Stomach smooth muscle (tissue), 2 donors: ENCODE results near the gene SLC25A19.
A peak's percentile ranks its signal among the peaks of the same experiment; 100 is the strongest.

Source experiments
- H3K27ac ChIP-seq: one replicate; pipeline ENCODE4 v1.7.0; 2013; ENCODE audit warnings: mild to moderate bottlenecking, low read length, inconsistent platforms
- H3K27me3 ChIP-seq, 2 donors: one replicate each; pipeline ENCODE4 v1.7.0; 2013; ENCODE audit warnings: low read length in 2 of 2; ENCODE audit not compliant: insufficient read depth in 2 of 2, control insufficient read depth in 1 of 2
- H3K36me3 ChIP-seq, 2 donors: one replicate each; pipeline ENCODE4 v1.7.0; 2013; ENCODE audit warnings: low read length in 2 of 2; ENCODE audit not compliant: control insufficient read depth in 2 of 2, insufficient read depth in 2 of 2
- H3K4me1 ChIP-seq: one replicate; pipeline ENCODE4 v1.7.0; 2013; ENCODE audit warnings: low read length; ENCODE audit not compliant: control insufficient read depth, insufficient read depth
- H3K4me3 ChIP-seq, 2 donors: one replicate each; pipeline ENCODE4 v1.7.0; 2013; ENCODE audit warnings: low read length in 2 of 2
- H3K9ac ChIP-seq, 2 donors: one replicate each; pipeline ENCODE4 v1.7.0; 2013; ENCODE audit warnings: low read length in 2 of 2, mild to moderate bottlenecking in 1 of 2
- H3K9me3 ChIP-seq, 2 donors: one replicate each; pipeline ENCODE4 v1.7.0; 2013; ENCODE audit warnings: low read length in 2 of 2; ENCODE audit not compliant: control insufficient read depth in 2 of 2
- donor health status: healthy.
- donor health status: Pancreatic carcinoma.

The SLC25A19 gene

GRCh38 chr17:75289115-75289831 is at the start of gene SLC25A19:
SLC25A19 (minus strand) TSS chr17:75289433; CDS start chr17:75286764, 2,669 bp downstream.
- no peaks in the 10 kb centered on the region for H3K27me3 ChIP-seq
- peak within 1 kb of the TSS; percentile 85 to 92 for H3K9ac ChIP-seq
- peak within 1 kb of the TSS; percentile 93 to 94 for H3K4me3 ChIP-seq
- H3K27ac ChIP-seq = peak within 1 kb of the TSS; percentile 76
- H3K36me3 ChIP-seq = peaks cover 5 to 10% of the 10 kb centered on the region in 2 donors
- peaks cover 5% of the 10 kb centered on the region for H3K4me1 ChIP-seq
- H3K9me3 ChIP-seq = no peaks in the 10 kb centered on the region

- Histone ChIP-seq H3K27me3 (no peaks in the 10 kb centered on the region), H3K9me3 (no peaks in the 10 kb centered on the region), H3K4me3 (no peak overlapping the region), H3K36me3 (no peaks in the 10 kb centered on the region), H3K27ac (no peak overlapping the region), H3K4me1 (peaks cover 8% of the 10 kb centered on the region), H3K9ac (no peak overlapping the region)
These were observed 49.1 kb upstream of the SLC25A19 start for GRCh38 chr17:75338335-75338734.

- Histone ChIP-seq H3K9ac (no peak overlapping the region), H3K9me3 (no peaks in the 10 kb centered on the region), H3K27me3 (no peaks in the 10 kb centered on the region), H3K4me1 (peaks cover 3% of the 10 kb centered on the region), H3K27ac (no peak overlapping the region), H3K36me3 (peaks cover 6 to 11% of the 10 kb centered on the region in 2 donors), H3K4me3 (no peak overlapping the region)
These were observed 46.1 kb upstream of the SLC25A19 start for GRCh38 chr17:75335315-75335714.

- H3K27me3 ChIP-seq = no peaks in the 10 kb centered on the region
- H3K4me3 ChIP-seq = no peak overlapping the region
- H3K9ac ChIP-seq = no peak overlapping the region
- no peak overlapping the region for H3K27ac ChIP-seq
- H3K4me1 ChIP-seq = peaks cover 3% of the 10 kb centered on the region
- no peaks in the 10 kb centered on the region for H3K9me3 ChIP-seq
- H3K36me3 ChIP-seq = peaks cover 6 to 11% of the 10 kb centered on the region in 2 donors
These were observed 45.5 kb upstream of the SLC25A19 start for GRCh38 chr17:75334723-75335122.

- no peak overlapping the region for H3K27ac ChIP-seq
- peaks cover 6 to 11% of the 10 kb centered on the region in 2 donors for H3K36me3 ChIP-seq
- H3K4me1 ChIP-seq = no peaks in the 10 kb centered on the region
- no peaks in the 10 kb centered on the region for H3K9me3 ChIP-seq
- no peaks in the 10 kb centered on the region for H3K27me3 ChIP-seq
- H3K9ac ChIP-seq = no peak overlapping the region
- no peak overlapping the region for H3K4me3 ChIP-seq
These were observed 42.4 kb upstream of the SLC25A19 start for GRCh38 chr17:75331671-75332070.

GRCh38 chr17:75327757-75328156 is 38.5 kb upstream of the SLC25A19 start:
- Histone ChIP-seq H3K36me3 (peaks cover 11% of the 10 kb centered on the region in 2 donors), H3K27ac (no peak overlapping the region), H3K4me1 (peaks cover 8% of the 10 kb centered on the region)

GRCh38 chr17:75326226-75326848 is 37.1 kb upstream of the SLC25A19 start:
- peaks cover 10 to 11% of the 10 kb centered on the region in 2 donors for H3K36me3 ChIP-seq
- H3K4me3 ChIP-seq = no peak overlapping the region
- H3K9ac ChIP-seq = peak overlapping the region in 1 of 2 donors; percentile 13
- H3K9me3 ChIP-seq = no peaks in the 10 kb centered on the region
- no peaks in the 10 kb centered on the region for H3K27me3 ChIP-seq
- peaks cover 8% of the 10 kb centered on the region for H3K4me1 ChIP-seq
- no peak overlapping the region for H3K27ac ChIP-seq

More at GRCh38 chr17:75327757-75328156, 38.5 kb upstream of the SLC25A19 start:
- no peaks in the 10 kb centered on the region for H3K27me3 ChIP-seq
- no peaks in the 10 kb centered on the region for H3K9me3 ChIP-seq
- no peak overlapping the region for H3K4me3 ChIP-seq
- H3K9ac ChIP-seq = no peak overlapping the region

- peak overlapping the region; percentile 24 for H3K27ac ChIP-seq
- no peaks in the 10 kb centered on the region for H3K27me3 ChIP-seq
- no peak overlapping the region for H3K4me3 ChIP-seq
- H3K9me3 ChIP-seq = no peaks in the 10 kb centered on the region
- H3K36me3 ChIP-seq = peaks cover 8 to 9% of the 10 kb centered on the region in 2 donors
- peaks cover 10% of the 10 kb centered on the region for H3K4me1 ChIP-seq
- peak overlapping the region in 1 of 2 donors; percentile 29 for H3K9ac ChIP-seq
These were observed 36.6 kb upstream of the SLC25A19 start for GRCh38 chr17:75325827-75326225.

- Histone ChIP-seq H3K27me3 (no peaks in the 10 kb centered on the region), H3K4me3 (no peak overlapping the region), H3K9ac (no peak overlapping the region), H3K36me3 (peaks cover 12% of the 10 kb centered on the region in 2 donors), H3K9me3 (no peaks in the 10 kb centered on the region), H3K27ac (peak overlapping the region; percentile 24), H3K4me1 (peaks cover 14% of the 10 kb centered on the region)
These were observed 36.1 kb upstream of the SLC25A19 start for GRCh38 chr17:75325348-75325747.

GRCh38 chr17:75321506-75321905 is 32.3 kb upstream of the SLC25A19 start:
- peaks cover 15 to 22% of the 10 kb centered on the region in 2 donors for H3K36me3 ChIP-seq
- H3K27ac ChIP-seq = no peak overlapping the region
- H3K9ac ChIP-seq = no peak overlapping the region

More at GRCh38 chr17:75321506-75321905, 32.3 kb upstream of the SLC25A19 start:
- Histone ChIP-seq H3K9me3 (no peaks in the 10 kb centered on the region), H3K4me3 (no peak overlapping the region), H3K4me1 (peaks cover 15% of the 10 kb centered on the region), H3K27me3 (no peaks in the 10 kb centered on the region)
